GM12875 (cell line): ENCODE data around the gene NHERF1.

Experiments used
- H3K4me3 ChIP-seq: one replicate; pipeline ENCODE4 v1.5.1; 2011; ENCODE audit warnings: low read depth, low read length, control low read depth
- CTCF ChIP-seq: IDR thresholded peaks from 2 replicates; pipeline ENCODE4 v1.5.1; 2011; ENCODE audit warnings: low read depth, mild to moderate bottlenecking, control low read depth, inconsistent platforms, low read length, moderate library complexity, borderline replicate concordance; ENCODE audit not compliant: insufficient read depth

NHERF1 gene

GRCh38 chr17:74712301-74712700 lies 36.1 kb upstream of the NHERF1 start:
- no peak for TF ChIP-seq CTCF
- H3K4me3 ChIP-seq: no peak overlapping the region

- H3K4me3 ChIP-seq: no peak within 1 kb of the TSS
- TF ChIP-seq CTCF: no peak
These were observed 35.7 kb upstream of the NHERF1 start, which contains the start of gene CD300LF for GRCh38 chr17:74712756-74713155. TSS of gene CD300LF (minus strand) at chr17:74712923. CDS start at chr17:74712866, 57 bp downstream.

GRCh38 chr17:74713171-74713755 lies 35.2 kb upstream of the NHERF1 start:
- TF ChIP-seq CTCF: no peak
- no peak overlapping the region for H3K4me3 ChIP-seq

- no peak for TF ChIP-seq CTCF
- H3K4me3 ChIP-seq: no peak overlapping the region
These were observed 33.3 kb upstream of the NHERF1 start for GRCh38 chr17:74715144-74715543.

GRCh38 chr17:74720506-74720905 lies 27.9 kb upstream of the NHERF1 start:
- TF ChIP-seq CTCF: no peak
- H3K4me3 ChIP-seq: no peak overlapping the region

GRCh38 chr17:74722782-74723181 lies 25.6 kb upstream of the NHERF1 start:
- H3K4me3 ChIP-seq: no peak overlapping the region
- no peak for TF ChIP-seq CTCF

- TF ChIP-seq CTCF: no peak
- H3K4me3 ChIP-seq: no peak overlapping the region
These were observed 24.5 kb upstream of the NHERF1 start for GRCh38 chr17:74723891-74724290.
